AG10803 (cell line): ENCODE results near the gene BDKRB2.
A peak's percentile ranks its signal among the peaks of the same experiment; 100 is the strongest.

ENCODE experiments used
- DNase-seq: peaks from one replicate; pipeline ENCODE4 v3.0.0; 2010; ENCODE audit warnings: low read depth
- H3K4me3 ChIP-seq: 2 replicates; pipeline ENCODE4 v1.5.1; 2011; ENCODE audit warnings: mild to moderate bottlenecking, low read length, control low read depth
- CTCF ChIP-seq: conservative IDR thresholded peaks from 2 replicates; pipeline ENCODE4 v1.5.1; 2011; ENCODE audit warnings: mild to moderate bottlenecking, low read length, control low read depth, inconsistent platforms

Gene BDKRB2

GRCh38 chr14:96257900-96258299, 53.3 kb downstream of the BDKRB2 start:
- H3K4me3 ChIP-seq = no peak overlapping the region
- DNase-seq = no peak
- no peak for TF ChIP-seq CTCF

DNA sequence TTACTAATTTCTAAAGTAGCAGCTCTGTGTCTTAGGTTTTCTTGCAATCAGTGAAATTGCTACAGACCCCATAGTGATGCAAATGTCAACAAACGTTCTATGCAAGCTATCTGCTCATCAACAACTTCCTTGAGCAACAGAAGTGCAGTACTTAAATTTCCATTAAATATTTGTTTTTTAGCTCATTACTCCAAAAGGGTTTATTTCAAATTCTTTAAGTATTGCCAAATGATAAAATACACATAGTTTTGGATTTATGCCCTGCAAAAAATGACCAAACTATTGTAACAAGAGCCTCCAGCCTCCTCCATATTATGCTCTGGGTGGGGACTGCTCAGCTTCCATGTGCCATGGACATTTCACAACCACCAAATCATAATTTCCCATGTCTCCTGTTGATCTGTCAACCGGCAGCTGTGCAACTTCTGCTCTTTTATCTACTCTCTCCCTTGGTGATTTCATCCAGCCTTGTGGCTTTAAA, 55.7 kb downstream of the BDKRB2 start:
- no peak for TF ChIP-seq CTCF
- H3K4me3 ChIP-seq = no peak overlapping the region
- peak; percentile 93 for DNase-seq

DNA sequence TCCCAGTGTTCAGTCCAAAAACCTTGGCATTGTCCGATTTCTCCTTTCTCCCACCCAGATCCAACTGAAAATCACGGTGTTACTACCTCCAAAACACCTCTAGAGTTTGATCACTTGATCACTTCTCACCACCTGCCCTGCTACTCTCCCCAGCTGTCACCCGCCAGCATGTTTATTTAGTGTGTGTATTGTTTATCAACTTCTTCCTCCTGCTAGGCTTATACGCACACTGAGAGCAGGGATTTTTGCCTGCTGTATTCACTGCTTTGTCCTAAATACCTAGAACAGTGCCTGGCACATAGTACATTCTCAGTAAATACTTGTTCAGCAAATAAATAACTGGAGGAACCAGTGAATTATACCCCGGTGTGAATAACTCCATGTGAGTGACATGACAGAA, 56.4 kb downstream of the BDKRB2 start:
- no peak for DNase-seq
- TF ChIP-seq CTCF = no peak
- H3K4me3 ChIP-seq = no peak overlapping the region

DNA sequence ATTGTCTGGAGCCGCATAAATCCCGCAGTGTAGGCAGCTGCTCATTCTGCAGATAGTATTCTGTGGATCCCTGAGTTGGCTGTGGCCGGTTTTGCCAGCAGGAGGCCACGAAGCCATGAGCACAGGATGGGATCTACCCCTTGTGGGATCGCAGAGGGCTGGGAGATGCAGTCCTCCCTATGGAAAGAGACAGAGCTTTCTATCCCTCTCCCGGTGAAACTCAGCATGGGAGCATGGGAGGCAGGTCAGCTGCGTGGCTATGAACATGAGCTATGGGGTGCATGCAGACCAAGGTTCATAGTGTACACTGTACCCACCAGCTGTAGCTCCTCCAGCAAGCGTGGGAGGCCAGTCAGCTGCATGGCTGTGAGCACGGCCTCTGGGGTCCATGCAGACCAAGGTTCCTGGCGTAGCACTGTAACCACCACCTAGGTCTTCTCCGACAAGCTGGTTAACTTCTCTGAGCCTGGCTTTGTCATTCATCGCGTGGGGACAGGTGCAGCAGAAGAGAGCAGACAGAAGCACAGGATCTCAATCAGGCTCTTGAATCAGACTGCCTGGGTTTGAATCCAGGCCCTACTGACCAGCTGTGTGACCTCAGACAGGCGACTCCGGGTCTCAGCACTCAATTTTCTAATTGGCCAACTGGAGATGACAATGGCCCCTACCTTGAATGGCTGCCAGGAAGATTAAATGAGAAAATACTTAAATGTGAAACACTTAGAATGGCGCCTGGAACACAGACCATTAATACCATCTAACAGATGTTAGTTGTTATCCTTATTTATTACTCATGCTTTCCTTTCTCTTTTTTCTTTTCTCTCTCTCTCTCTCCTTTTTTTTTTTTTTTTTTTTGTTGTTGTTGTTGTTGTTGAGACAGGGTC, 57.4 kb downstream of the BDKRB2 start:
- no peak overlapping the region for H3K4me3 ChIP-seq
- TF ChIP-seq CTCF = no peak; the same call in 1 of the 2 replicates
- DNase-seq = no peak

- H3K4me3 ChIP-seq = no peak overlapping the region
- no peak for TF ChIP-seq CTCF
- DNase-seq = no peak
Measured at GRCh38 chr14:96263347-96264199, 58.9 kb downstream of the BDKRB2 start.

DNA sequence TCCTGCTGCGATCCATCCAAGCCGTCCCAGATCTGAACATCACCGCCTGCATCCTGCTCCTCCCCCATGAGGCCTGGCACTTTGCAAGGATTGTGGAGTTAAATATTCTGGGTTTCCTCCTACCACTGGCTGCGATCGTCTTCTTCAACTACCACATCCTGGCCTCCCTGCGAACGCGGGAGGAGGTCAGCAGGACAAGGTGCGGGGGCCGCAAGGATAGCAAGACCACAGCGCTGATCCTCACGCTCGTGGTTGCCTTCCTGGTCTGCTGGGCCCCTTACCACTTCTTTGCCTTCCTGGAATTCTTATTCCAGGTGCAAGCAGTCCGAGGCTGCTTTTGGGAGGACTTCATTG, 59.5 kb downstream of the BDKRB2 start:
- TF ChIP-seq CTCF = no peak

More for the DNA sequence above, 59.5 kb downstream of the BDKRB2 start:
- no peak for DNase-seq
- H3K4me3 ChIP-seq = no peak overlapping the region
